Mesendoderm (in vitro differentiated cells): ENCODE results near the gene DDX19B.
"Not testable (repeated sequence)": the region's sequence is repeated elsewhere in the genome, so short reads cannot be mapped to it uniquely, and the experiment has no call there.

Experiments used
- DNase-seq: peaks from one replicate; pipeline ENCODE4 v3.0.0; 2013
- H2AK5ac ChIP-seq: 2 replicates; pipeline ENCODE4 v1.6.1; 2013; ENCODE audit warnings: low read length, inconsistent platforms
- H2BK120ac ChIP-seq: 2 replicates; pipeline ENCODE4 v1.6.1; 2013; ENCODE audit warnings: low read depth, mild to moderate bottlenecking, low read length, moderate library complexity, mixed read lengths
- H2BK15ac ChIP-seq: replicated peaks from 2 replicates; pipeline ENCODE4 v1.6.1; 2013; ENCODE audit warnings: low read depth, mild to moderate bottlenecking, moderate library complexity
- H2BK5ac ChIP-seq: 2 replicates; pipeline ENCODE4 v1.6.1; 2013; ENCODE audit warnings: low read length, inconsistent platforms
- H3K18ac ChIP-seq: 2 replicates; pipeline ENCODE4 v1.6.1; 2013; ENCODE audit warnings: mild to moderate bottlenecking, low read length, mixed read lengths
- H3K23ac ChIP-seq: one replicate; pipeline ENCODE4 v1.6.1; 2013; ENCODE audit warnings: low read length
- H3K27ac ChIP-seq: 2 replicates; pipeline ENCODE4 v1.5.1; 2013; ENCODE audit warnings: low read depth, mild to moderate bottlenecking, inconsistent platforms, low read length, moderate library complexity
- H3K27me3 ChIP-seq: 2 replicates; pipeline ENCODE4 v1.6.1; 2013; ENCODE audit warnings: low read length, control low read depth, mild to moderate bottlenecking, inconsistent platforms; ENCODE audit not compliant: insufficient read depth, poor library complexity
- H3K36me3 ChIP-seq: 2 replicates; pipeline ENCODE4 v1.6.1; 2013; ENCODE audit warnings: low read length, inconsistent platforms; ENCODE audit not compliant: control insufficient read depth, insufficient read depth
- H3K4ac ChIP-seq: one replicate; pipeline ENCODE4 v1.6.1; 2013; ENCODE audit warnings: low read depth, mild to moderate bottlenecking, low read length, moderate library complexity
- H3K4me1 ChIP-seq: 2 replicates; pipeline ENCODE4 v1.6.1; 2013; ENCODE audit warnings: low read depth, low read length, inconsistent platforms; ENCODE audit not compliant: control insufficient read depth
- H3K4me2 ChIP-seq: 2 replicates; pipeline ENCODE4 v1.6.1; 2013; ENCODE audit warnings: low read length
- H3K4me3 ChIP-seq: 2 replicates; pipeline ENCODE4 v1.5.1; 2013; ENCODE audit warnings: mild to moderate bottlenecking, low read length
- H3K56ac ChIP-seq: one replicate; pipeline ENCODE4 v1.6.1; 2013; ENCODE audit warnings: low read length
- H3K79me1 ChIP-seq: 2 replicates; pipeline ENCODE4 v1.6.1; 2013; ENCODE audit warnings: low read length, inconsistent platforms
- H3K79me2 ChIP-seq: 2 replicates; pipeline ENCODE4 v1.6.1; 2013; ENCODE audit warnings: mild to moderate bottlenecking, low read length; ENCODE audit not compliant: control insufficient read depth, insufficient read depth
- H3K9ac ChIP-seq: 2 replicates; pipeline ENCODE4 v1.6.1; 2013; ENCODE audit warnings: low read length, inconsistent platforms
- H4K5ac ChIP-seq: one replicate; pipeline ENCODE4 v1.6.1; 2013; ENCODE audit warnings: low read length
- H4K8ac ChIP-seq: one replicate; pipeline ENCODE4 v1.6.1; 2013; ENCODE audit warnings: low read depth, mild to moderate bottlenecking, control low read depth, low read length, moderate library complexity
- WGBS: extraction: QIAGEN DNeasy Blood & Tissue Kit; methylation state at CpG from one replicate; pipeline ENCODE4 v1.1.7; 2013; ENCODE audit warnings: low lambda C conversion rate, missing lambda C conversion rate; ENCODE audit not compliant: insufficient coverage; ENCODE audit errors: extremely low coverage; 5-methylcytosine and 5-hydroxymethylcytosine counted together

DDX19B gene

DNA sequence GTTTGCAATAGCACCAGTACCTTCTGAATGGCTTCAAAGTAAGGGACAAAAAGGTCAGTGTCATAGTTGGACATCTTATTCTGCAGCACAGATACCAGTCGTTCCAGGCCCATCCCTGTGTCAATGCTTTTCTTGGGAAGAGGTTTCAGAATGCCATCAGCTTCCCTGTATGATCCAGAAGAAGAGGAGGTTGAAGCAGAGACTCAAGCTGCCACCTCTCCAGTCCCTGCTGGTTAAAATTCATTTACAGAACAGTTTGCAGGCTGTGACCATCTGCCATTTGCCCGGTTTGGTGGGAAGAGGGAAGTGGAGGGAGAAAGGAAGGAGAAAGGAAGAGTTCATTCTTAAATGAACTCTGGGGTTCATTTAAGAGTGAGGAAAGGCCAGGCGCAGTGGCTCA is 28.8 kb upstream of the DDX19B start:
- peaks cover 23% of the 10 kb centered on the region for H3K36me3 ChIP-seq

DNA sequence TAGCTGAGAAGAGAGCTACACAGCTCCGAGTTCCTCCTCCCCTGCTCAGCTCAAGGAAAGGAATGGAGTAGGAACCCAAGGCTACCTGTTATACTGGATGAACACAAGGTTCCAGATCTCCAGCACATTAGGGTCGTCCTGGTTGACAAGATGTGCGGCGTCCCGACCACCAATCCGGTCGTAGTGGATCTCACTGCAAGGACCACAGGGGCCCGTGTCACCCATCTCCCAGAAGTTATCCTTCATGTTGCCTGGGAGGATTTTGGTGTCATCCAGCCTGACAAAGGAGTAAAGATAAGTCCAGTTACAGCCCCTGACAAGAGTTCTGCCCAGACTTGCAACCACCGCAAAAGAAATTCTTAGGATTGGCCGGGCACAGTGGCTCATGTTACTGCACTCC is 27.3 kb upstream of the DDX19B start:
- WGBS, result no CpG with 5 or more reads among the region's 10 CpGs
- no peak overlapping the region for H3K4me3 ChIP-seq
- H3K79me1 ChIP-seq, result peaks cover 4% of the 10 kb centered on the region
- no peak overlapping the region for H4K8ac ChIP-seq
- no peak overlapping the region for H3K27ac ChIP-seq
- no peaks in the 10 kb centered on the region for H3K4me1 ChIP-seq
- H2BK5ac ChIP-seq, result no peak overlapping the region
- peaks cover 2% of the 10 kb centered on the region for H3K79me2 ChIP-seq
- no peak overlapping the region for H3K23ac ChIP-seq
- H3K18ac ChIP-seq, result no peak overlapping the region
- H3K9ac ChIP-seq, result no peak overlapping the region
- no peak overlapping the region for H3K4ac ChIP-seq
- H2BK120ac ChIP-seq, result no peak overlapping the region
- no peak overlapping the region for H2AK5ac ChIP-seq
- no peak overlapping the region for H3K56ac ChIP-seq
- peaks cover 22% of the 10 kb centered on the region for H3K36me3 ChIP-seq
- no peaks in the 10 kb centered on the region for H3K27me3 ChIP-seq
- no peak overlapping the region for H2BK15ac ChIP-seq
- H3K4me2 ChIP-seq, result no peak overlapping the region
- DNase-seq, result no peak
- H4K5ac ChIP-seq, result no peak overlapping the region

More for the DNA sequence above, 28.8 kb upstream of the DDX19B start:
- Histone ChIP-seq H3K4me1 (no peaks in the 10 kb centered on the region), H4K8ac (no peak overlapping the region), H3K4ac (no peak overlapping the region), H3K56ac (no peak overlapping the region), H3K79me2 (no peaks in the 10 kb centered on the region), H2BK15ac (no peak overlapping the region), H3K18ac (no peak overlapping the region), H3K27ac (no peak overlapping the region), H2BK120ac (no peak overlapping the region), H3K4me2 (no peak overlapping the region), H3K23ac (no peak overlapping the region), H4K5ac (no peak overlapping the region), H3K4me3 (no peak overlapping the region), H3K27me3 (no peaks in the 10 kb centered on the region), H2BK5ac (no peak overlapping the region), H3K9ac (no peak overlapping the region), H2AK5ac (no peak overlapping the region), H3K79me1 (peaks cover 2% of the 10 kb centered on the region)
- DNase-seq, result no peak
- WGBS, result no CpG with 5 or more reads among the region's 3 CpGs

DNA sequence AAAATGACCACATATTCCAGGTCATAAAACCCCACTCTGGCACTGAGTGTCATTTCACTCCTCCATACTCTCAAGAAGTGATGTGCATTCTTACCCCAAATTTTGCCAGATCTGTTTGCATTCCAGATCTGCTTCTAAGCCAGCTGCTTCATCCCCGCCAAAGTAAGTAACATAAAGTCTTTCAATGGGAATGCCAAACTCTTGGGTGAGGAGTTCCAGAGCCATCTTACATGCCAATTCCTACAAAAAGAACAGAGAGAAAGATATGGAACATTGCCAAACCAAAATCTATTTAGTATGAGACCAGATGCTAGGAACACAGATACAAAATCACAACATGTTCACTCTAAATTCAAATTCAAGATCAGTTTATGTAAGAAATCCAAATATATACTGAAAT is 22.6 kb upstream of the DDX19B start:
- no peak overlapping the region for H3K56ac ChIP-seq
- H3K27ac ChIP-seq, result no peak overlapping the region
- H2BK120ac ChIP-seq, result no peak overlapping the region
- peaks cover 10% of the 10 kb centered on the region for H3K79me1 ChIP-seq
- no peak overlapping the region for H4K5ac ChIP-seq
- H2BK15ac ChIP-seq, result no peak overlapping the region
- no peak overlapping the region for H4K8ac ChIP-seq
- no peak overlapping the region for H3K4me2 ChIP-seq
- H3K4ac ChIP-seq, result no peak overlapping the region
- H3K27me3 ChIP-seq, result no peaks in the 10 kb centered on the region
- H3K4me3 ChIP-seq, result no peak overlapping the region
- no peak overlapping the region for H2AK5ac ChIP-seq
- DNase-seq, result no peak
- no CpG with 5 or more reads among the region's 1 CpG for WGBS
- peaks cover 9% of the 10 kb centered on the region for H3K79me2 ChIP-seq
- H3K23ac ChIP-seq, result no peak overlapping the region
- no peaks in the 10 kb centered on the region for H3K4me1 ChIP-seq
- H3K36me3 ChIP-seq, result peaks cover 23% of the 10 kb centered on the region
- H2BK5ac ChIP-seq, result no peak overlapping the region
- H3K18ac ChIP-seq, result no peak overlapping the region
- no peak overlapping the region for H3K9ac ChIP-seq

DNA sequence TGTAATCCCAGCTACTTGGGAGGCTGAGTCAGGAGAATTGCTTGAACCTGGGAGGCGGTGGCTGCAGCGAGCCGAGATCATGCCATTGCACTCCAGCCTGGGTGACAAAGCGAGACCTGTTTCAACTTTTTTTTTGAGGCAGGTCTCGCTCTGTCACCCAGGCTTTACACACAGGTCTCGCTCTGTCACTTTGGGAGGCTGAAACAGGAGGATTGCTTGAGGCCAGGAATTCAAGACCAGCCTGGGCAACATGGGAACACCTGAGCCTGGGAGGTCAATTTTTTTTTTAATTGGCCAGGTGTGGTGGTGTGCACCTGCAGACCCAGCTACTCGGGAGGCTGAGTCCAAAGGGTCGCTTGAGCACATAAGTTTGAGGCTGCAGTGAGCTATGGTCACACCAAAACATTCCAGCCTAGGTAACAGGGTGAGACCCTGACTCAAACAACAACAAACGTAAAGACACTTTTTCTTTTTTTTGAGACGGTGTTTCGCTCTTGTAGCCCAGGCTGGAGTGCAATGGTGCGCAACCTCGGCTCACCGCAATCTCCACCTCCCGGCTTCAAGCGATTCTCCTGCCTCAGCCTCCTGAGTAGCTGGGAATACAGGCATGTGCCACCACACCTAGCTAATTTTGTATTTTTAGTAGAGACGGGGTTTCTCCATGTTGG is 11.5 kb upstream of the DDX19B start:
- H2BK15ac ChIP-seq, result not testable (repeated sequence)

DNA sequence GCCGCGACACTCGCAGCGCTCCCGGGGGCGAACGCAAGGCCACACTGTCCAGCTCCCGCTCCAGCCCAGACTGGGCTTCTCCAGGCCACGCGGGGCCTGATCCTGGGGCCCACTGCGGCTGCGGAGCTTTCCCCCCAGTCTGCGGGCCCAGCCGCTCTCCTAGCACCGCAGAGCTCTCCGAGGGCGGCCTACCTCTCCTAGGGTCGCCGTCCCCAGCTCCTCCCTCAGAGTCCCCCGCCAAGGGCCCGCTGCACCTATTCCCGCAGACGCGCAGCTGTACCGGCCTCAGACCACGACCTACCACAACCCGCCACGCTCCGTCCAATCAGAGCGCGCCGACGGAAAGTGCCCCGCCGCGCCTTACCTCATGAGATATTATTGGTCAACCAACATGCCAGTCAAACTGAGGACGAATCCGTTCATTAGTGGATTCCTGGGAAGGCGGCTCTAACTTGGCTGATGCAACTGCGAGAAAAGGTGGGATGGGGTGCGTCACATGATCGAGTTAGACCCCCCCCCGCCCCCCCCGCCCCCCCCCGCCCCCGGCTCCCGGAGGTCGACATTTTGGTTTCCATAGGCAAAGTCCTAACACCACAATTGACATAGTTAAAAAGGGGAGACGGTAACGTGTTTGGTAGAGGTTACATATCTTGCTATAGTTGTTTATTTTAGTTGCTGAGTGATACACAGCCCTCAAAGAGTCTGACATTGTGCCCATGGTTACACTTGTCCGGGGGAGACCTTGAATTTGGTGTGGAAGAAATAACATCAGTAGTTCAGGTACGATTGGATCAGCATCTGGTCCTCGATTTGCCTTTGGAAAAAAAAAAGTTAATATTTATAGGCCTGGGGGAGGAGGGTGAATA is 9.5 kb upstream of the DDX19B start, which contains the start of gene AARS1:
TSS of gene AARS1 (minus strand) at position 278 of the 866 bp plus-strand sequence. CDS start 6,743 bp downstream, outside the sequence.
- H2BK15ac ChIP-seq, result no peak within 1 kb of the TSS
- H3K23ac ChIP-seq, result peak within 1 kb of the TSS; percentile 66
- H4K8ac ChIP-seq, result peak within 1 kb of the TSS; percentile 82
- H3K56ac ChIP-seq, result peak within 1 kb of the TSS; percentile 99
- WGBS, result no CpG with 5 or more reads among the region's 53 CpGs
- H3K4me1 ChIP-seq, result no peaks in the 10 kb centered on the region
- H3K4me2 ChIP-seq, result peak within 1 kb of the TSS; percentile 49
- peaks cover 1% of the 10 kb centered on the region for H3K79me1 ChIP-seq
- H3K4me3 ChIP-seq, result peak within 1 kb of the TSS; percentile 95
- peak within 1 kb of the TSS; percentile 8 for H2BK120ac ChIP-seq
- H3K79me2 ChIP-seq, result peaks cover 37% of the 10 kb centered on the region
- H3K36me3 ChIP-seq, result peaks cover 3% of the 10 kb centered on the region
- H3K27me3 ChIP-seq, result no peaks in the 10 kb centered on the region
- H3K9ac ChIP-seq, result peak within 1 kb of the TSS; percentile 100
- H4K5ac ChIP-seq, result no peak within 1 kb of the TSS
- peak; percentile 100 for DNase-seq
- H3K18ac ChIP-seq, result peak within 1 kb of the TSS; percentile 82
- peak within 1 kb of the TSS; percentile 94 for H2AK5ac ChIP-seq
- peak within 1 kb of the TSS; percentile 96 for H3K27ac ChIP-seq
- H2BK5ac ChIP-seq, result peak within 1 kb of the TSS; percentile 89
- peak within 1 kb of the TSS; percentile 93 for H3K4ac ChIP-seq

More for the DNA sequence above, 11.5 kb upstream of the DDX19B start:
- not testable (repeated sequence) for H3K4me1 ChIP-seq, H4K8ac ChIP-seq, H4K5ac ChIP-seq, H3K18ac ChIP-seq, H3K79me1 ChIP-seq, H2BK5ac ChIP-seq, H3K27me3 ChIP-seq, H3K4ac ChIP-seq, H3K23ac ChIP-seq, H3K4me3 ChIP-seq, H2AK5ac ChIP-seq, H3K27ac ChIP-seq, H2BK120ac ChIP-seq
- DNase-seq, result peak; percentile 13
- Histone ChIP-seq H3K56ac (peak overlapping the region; percentile 78), H3K4me2 (peak overlapping the region; percentile 42), H3K9ac (peak overlapping the region; percentile 54), H3K79me2 (peaks cover 43% of the 10 kb centered on the region), H3K36me3 (peaks cover 11% of the 10 kb centered on the region)
- no CpG with 5 or more reads among the region's 17 CpGs for WGBS
